ENCODE results near the gene UNK.
A peak's percentile ranks its signal among the peaks of the same experiment; 100 is the strongest.
"Not testable (repeated sequence)": the region's sequence is repeated elsewhere in the genome, so short reads cannot be mapped to it uniquely, and the experiment has no call there.

UNK gene

GRCh38 chr17:75776386-75777295 lies 8.0 kb upstream of the UNK start:
- Histone ChIP-seq H3K27ac (ENCODE audit: low read length) (peak overlapping the region; percentile 11), H3K9me3 (ENCODE audit: control insufficient read depth in 2 of 2, low read length in 2 of 2) (no peaks in the 10 kb centered on the region), H3K4me1 (ENCODE audit: control insufficient read depth, insufficient read depth, low read length) (peaks cover 26% of the 10 kb centered on the region), H3K36me3 (ENCODE audit: control insufficient read depth in 2 of 2, insufficient read depth in 2 of 2, low read length in 2 of 2) (peaks cover 32 to 47% of the 10 kb centered on the region in 2 donors), H3K27me3 (ENCODE audit: control insufficient read depth in 1 of 2, insufficient read depth in 2 of 2, low read length in 2 of 2) (no peaks in the 10 kb centered on the region), H3K4me3 (ENCODE audit: low read length in 2 of 2) (peak overlapping the region; percentile 89 to 98), H3K9ac (ENCODE audit: low read length in 2 of 2) (peak overlapping the region; percentile 52 to 97)

DNA sequence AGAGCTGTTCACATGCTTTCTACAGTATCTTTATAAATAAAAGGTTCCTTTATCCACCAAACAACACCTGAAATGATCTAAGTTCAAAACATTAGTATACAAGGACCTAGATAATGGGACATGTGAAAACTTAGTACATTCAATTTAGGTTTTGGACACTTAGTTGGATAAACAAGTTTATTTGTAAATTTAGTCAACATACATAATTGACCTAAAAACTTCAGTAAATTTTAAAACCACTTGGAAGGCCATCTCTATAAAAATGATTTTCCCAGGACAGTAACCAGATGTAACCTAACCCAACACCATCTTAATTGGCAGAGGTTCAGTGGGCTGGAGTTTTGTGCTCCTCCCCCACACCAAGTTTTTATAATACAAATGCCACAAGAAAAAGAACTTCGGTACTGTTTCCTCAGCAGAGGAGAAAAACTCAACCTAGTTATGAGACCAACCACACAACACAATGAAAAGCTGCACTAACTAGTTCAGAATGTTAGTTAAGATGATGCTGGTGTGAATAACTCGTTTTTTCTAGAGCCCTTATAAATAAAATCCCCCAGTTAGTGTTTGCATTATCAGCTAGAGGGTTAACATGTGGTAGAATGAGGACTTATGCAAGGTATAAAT lies 7.2 kb upstream of the UNK start:
- no peak overlapping the region for H3K27ac ChIP-seq (ENCODE audit: low read length)
- peak overlapping the region; percentile 89 to 98 for H3K4me3 ChIP-seq (ENCODE audit: low read length in 2 of 2)
- no peaks in the 10 kb centered on the region for H3K27me3 ChIP-seq (ENCODE audit: control insufficient read depth in 1 of 2, insufficient read depth in 2 of 2, low read length in 2 of 2)
- H3K36me3 ChIP-seq (ENCODE audit: control insufficient read depth in 2 of 2, insufficient read depth in 2 of 2, low read length in 2 of 2) = peaks cover 32 to 47% of the 10 kb centered on the region in 2 donors
- no peaks in the 10 kb centered on the region for H3K9me3 ChIP-seq (ENCODE audit: control insufficient read depth in 2 of 2, low read length in 2 of 2)
- H3K4me1 ChIP-seq (ENCODE audit: control insufficient read depth, insufficient read depth, low read length) = peaks cover 26% of the 10 kb centered on the region
- peak overlapping the region in 1 of 2 donors; percentile 97 for H3K9ac ChIP-seq (ENCODE audit: low read length in 2 of 2)

DNA sequence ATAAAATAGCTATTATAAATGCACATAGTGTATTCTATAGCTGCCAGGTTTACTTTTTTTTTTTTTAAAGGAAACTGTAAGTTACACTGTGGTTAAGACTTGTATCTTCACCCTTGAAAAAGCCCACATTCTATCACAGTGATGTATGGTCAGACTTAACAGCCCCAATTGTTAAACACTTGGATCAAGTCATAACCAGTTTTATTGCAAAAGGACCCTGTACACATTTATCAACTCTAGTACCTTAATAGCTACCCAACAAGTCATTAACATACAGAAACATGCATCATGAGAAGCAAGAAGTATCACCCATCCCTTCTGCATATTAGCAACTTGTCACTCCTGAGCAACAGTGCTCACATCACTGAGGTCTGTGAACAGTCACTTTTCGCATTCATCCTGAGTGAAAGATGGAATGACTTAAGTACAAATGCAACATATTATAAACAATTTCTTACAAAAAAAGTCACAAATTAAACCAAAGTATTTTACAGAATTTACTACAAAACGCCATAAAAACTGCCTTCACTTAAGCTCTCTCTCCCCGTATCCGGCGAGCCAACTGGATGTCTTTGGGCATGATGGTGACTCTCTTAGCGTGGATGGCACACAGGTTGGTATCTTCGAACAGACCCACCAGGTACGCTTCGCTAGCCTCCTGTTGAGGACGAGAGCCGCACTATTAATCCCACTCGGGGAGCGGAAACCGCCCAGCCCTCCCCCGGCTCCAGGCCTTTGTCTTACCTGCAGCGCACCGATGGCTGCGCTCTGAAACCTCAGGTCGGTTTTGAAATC lies 6.3 kb upstream of the UNK start:
- H3K36me3 ChIP-seq (ENCODE audit: control insufficient read depth in 2 of 2, insufficient read depth in 2 of 2, low read length in 2 of 2) = peaks cover 32 to 47% of the 10 kb centered on the region in 2 donors

DNA sequence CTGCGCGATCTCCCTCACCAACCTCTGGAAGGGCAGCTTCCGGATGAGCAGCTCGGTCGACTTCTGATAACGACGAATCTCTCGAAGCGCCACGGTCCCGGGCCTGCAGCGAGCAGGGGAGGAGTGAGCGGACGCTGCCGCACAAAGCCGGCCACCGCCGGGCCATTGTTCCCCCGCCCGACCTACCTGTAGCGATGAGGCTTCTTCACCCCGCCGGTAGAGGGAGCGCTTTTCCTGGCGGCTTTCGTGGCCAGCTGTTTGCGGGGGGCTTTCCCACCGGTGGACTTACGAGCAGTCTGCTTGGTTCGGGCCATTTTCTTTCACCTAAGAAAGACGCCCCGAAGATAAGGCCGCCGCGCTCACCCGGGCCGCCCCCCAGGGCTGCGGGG lies 5.8 kb upstream of the UNK start:
- no peaks in the 10 kb centered on the region for H3K27me3 ChIP-seq (ENCODE audit: control insufficient read depth in 1 of 2, insufficient read depth in 2 of 2, low read length in 2 of 2)
- H3K9ac ChIP-seq (ENCODE audit: low read length in 2 of 2) = peak overlapping the region; percentile 97
- peak overlapping the region; percentile 89 to 98 for H3K4me3 ChIP-seq (ENCODE audit: low read length in 2 of 2)
- peaks cover 29% of the 10 kb centered on the region for H3K4me1 ChIP-seq (ENCODE audit: control insufficient read depth, insufficient read depth, low read length)
- peak overlapping the region; percentile 97 for H3K27ac ChIP-seq (ENCODE audit: low read length)
- peaks cover 32 to 47% of the 10 kb centered on the region in 2 donors for H3K36me3 ChIP-seq (ENCODE audit: control insufficient read depth in 2 of 2, insufficient read depth in 2 of 2, low read length in 2 of 2)
- H3K9me3 ChIP-seq (ENCODE audit: control insufficient read depth in 2 of 2, low read length in 2 of 2) = no peaks in the 10 kb centered on the region

More for the DNA sequence above, 6.3 kb upstream of the UNK start:
- H3K4me1 ChIP-seq (ENCODE audit: control insufficient read depth, insufficient read depth, low read length) = peaks cover 26% of the 10 kb centered on the region
- peak overlapping the region; percentile 97 for H3K27ac ChIP-seq (ENCODE audit: low read length)
- not testable (repeated sequence) for H3K9me3 ChIP-seq (ENCODE audit: control insufficient read depth in 2 of 2, low read length in 2 of 2); H3K27me3 ChIP-seq (ENCODE audit: control insufficient read depth in 1 of 2, insufficient read depth in 2 of 2, low read length in 2 of 2)
- H3K4me3 ChIP-seq (ENCODE audit: low read length in 2 of 2) = peak overlapping the region; percentile 89 to 98
- H3K9ac ChIP-seq (ENCODE audit: low read length in 2 of 2) = peak overlapping the region; percentile 97

DNA sequence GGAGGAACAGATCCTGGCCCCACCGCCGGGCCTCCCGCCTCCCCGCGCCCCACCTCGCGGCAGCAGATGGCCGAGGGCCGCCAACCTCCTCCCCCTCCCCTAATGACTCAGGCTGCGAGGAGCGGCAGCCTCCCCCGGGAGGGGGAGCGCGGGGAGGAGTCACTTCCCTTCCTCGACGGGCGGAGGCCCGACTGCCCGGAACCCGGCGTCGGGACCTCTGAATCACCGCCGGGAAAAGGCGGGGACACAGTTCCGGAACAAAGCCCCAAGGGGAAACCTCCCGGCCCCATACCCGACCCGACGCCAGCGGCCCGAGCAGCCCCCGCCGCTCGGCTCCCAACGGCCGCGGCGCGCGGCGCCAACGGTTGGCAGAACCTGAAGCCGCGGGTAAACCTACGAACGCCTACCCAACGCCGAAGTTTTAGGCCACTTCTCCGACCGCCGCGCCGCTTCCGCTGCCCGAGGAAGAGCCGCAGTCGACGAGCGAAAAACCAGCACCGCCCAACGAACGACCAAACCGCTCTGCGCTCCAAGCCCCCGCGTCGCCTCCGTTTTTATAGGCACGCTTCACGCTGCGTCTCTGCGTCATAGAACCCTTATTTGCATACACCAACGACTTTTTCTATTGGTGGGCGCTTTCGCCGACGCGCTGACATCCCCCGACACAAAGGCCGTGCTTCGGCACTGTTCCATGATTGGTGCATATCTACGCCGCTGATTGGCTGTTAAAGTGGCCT lies 5.2 kb upstream of the UNK start:
- H3K27ac ChIP-seq (ENCODE audit: low read length) = peak overlapping the region; percentile 97
- peak overlapping the region; percentile 89 to 98 for H3K4me3 ChIP-seq (ENCODE audit: low read length in 2 of 2)
- H3K9ac ChIP-seq (ENCODE audit: low read length in 2 of 2) = peak overlapping the region; percentile 97
- peaks cover 29 to 42% of the 10 kb centered on the region in 2 donors for H3K36me3 ChIP-seq (ENCODE audit: control insufficient read depth in 2 of 2, insufficient read depth in 2 of 2, low read length in 2 of 2)
- H3K27me3 ChIP-seq (ENCODE audit: control insufficient read depth in 1 of 2, insufficient read depth in 2 of 2, low read length in 2 of 2) = no peaks in the 10 kb centered on the region
- peaks cover 34% of the 10 kb centered on the region for H3K4me1 ChIP-seq (ENCODE audit: control insufficient read depth, insufficient read depth, low read length)
- H3K9me3 ChIP-seq (ENCODE audit: control insufficient read depth in 2 of 2, low read length in 2 of 2) = no peaks in the 10 kb centered on the region

GRCh38 chr17:75779987-75780889 lies 4.4 kb upstream of the UNK start:
- Histone ChIP-seq H3K9ac (ENCODE audit: low read length in 2 of 2) (no peak overlapping the region), H3K4me3 (ENCODE audit: low read length in 2 of 2) (peak overlapping the region in 1 of 2 donors; percentile 89), H3K27ac (ENCODE audit: low read length) (no peak overlapping the region), H3K9me3 (ENCODE audit: control insufficient read depth in 2 of 2, low read length in 2 of 2) (no peaks in the 10 kb centered on the region), H3K4me1 (ENCODE audit: control insufficient read depth, insufficient read depth, low read length) (peaks cover 29% of the 10 kb centered on the region), H3K27me3 (ENCODE audit: control insufficient read depth in 1 of 2, insufficient read depth in 2 of 2, low read length in 2 of 2) (no peaks in the 10 kb centered on the region), H3K36me3 (ENCODE audit: control insufficient read depth in 2 of 2, insufficient read depth in 2 of 2, low read length in 2 of 2) (peaks cover 21 to 34% of the 10 kb centered on the region in 2 donors)

DNA sequence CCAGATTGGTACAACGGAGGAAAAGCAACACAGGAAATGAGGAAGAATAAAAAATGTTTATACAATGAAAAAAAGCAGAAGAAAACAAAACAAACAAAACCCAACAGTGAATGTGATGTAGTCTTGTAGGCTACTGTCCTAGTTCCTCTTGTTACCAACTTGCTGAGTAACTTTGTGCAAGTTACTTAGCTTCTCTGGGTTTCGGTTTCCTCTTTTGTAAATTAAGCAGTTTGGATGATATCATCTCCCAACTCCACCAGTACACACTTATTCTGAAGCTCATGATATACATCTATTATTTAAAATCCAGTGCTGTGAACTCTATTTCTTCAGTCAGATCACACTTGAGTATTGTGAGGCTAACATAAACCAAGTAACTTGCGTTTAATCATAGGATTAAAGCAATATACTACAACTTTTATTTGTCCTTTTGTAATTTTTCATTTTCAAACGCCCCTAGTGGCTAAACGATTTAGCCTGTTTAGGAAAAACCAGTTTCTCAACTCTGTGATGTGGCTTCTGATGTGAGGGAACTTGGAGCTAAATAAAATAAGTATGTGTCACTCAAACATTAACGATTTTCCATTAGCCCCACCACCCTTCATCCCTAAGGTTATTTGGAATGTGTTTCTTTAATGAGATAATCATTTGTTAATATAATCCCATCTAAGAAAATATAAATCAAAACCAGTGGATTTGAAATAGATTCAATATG lies 1.4 kb upstream of the UNK start:
- Histone ChIP-seq H3K4me1 (ENCODE audit: control insufficient read depth, insufficient read depth, low read length) (peaks cover 19% of the 10 kb centered on the region), H3K4me3 (ENCODE audit: low read length in 2 of 2) (no peak overlapping the region), H3K9ac (ENCODE audit: low read length in 2 of 2) (peak overlapping the region; percentile 88 to 89), H3K36me3 (ENCODE audit: control insufficient read depth in 2 of 2, insufficient read depth in 2 of 2, low read length in 2 of 2) (peaks cover 6 to 7% of the 10 kb centered on the region in 2 donors), H3K9me3 (ENCODE audit: control insufficient read depth in 2 of 2, low read length in 2 of 2) (no peaks in the 10 kb centered on the region), H3K27me3 (ENCODE audit: control insufficient read depth in 1 of 2, insufficient read depth in 2 of 2, low read length in 2 of 2) (no peaks in the 10 kb centered on the region), H3K27ac (ENCODE audit: low read length) (peak overlapping the region; percentile 99)

- Histone ChIP-seq H3K27me3 (ENCODE audit: control insufficient read depth in 1 of 2, insufficient read depth in 2 of 2, low read length in 2 of 2) (no peaks in the 10 kb centered on the region), H3K4me3 (ENCODE audit: low read length in 2 of 2) (peak overlapping the region; percentile 57 to 79), H3K9me3 (ENCODE audit: control insufficient read depth in 2 of 2, low read length in 2 of 2) (no peaks in the 10 kb centered on the region), H3K36me3 (ENCODE audit: control insufficient read depth in 2 of 2, insufficient read depth in 2 of 2, low read length in 2 of 2) (no peaks in the 10 kb centered on the region), H3K27ac (ENCODE audit: low read length) (peak overlapping the region; percentile 99), H3K9ac (ENCODE audit: low read length in 2 of 2) (peak overlapping the region; percentile 88 to 89), H3K4me1 (ENCODE audit: control insufficient read depth, insufficient read depth, low read length) (peaks cover 19% of the 10 kb centered on the region)
Observed at GRCh38 chr17:75783803-75784472, 668 bp upstream of the UNK start.

Data from stomach smooth muscle (tissue), 2 donors.